SH-SY5Y (cell line): ENCODE data around the gene MT1M.

Experiments used
- GATA2 ChIP-seq: IDR thresholded peaks from 2 replicates; pipeline ENCODE4 v1.6.1; 2011; ENCODE audit warnings: mild to moderate bottlenecking, low read depth, low read length
- GATA3 ChIP-seq: IDR thresholded peaks from 2 replicates; pipeline ENCODE4 v1.6.1; 2011; ENCODE audit warnings: low read depth, mild to moderate bottlenecking, low read length, moderate library complexity

GRCh38 chr16:56653218-56653617 lies 20.8 kb downstream of the MT1M start:
- TF ChIP-seq GATA2: no peak
- TF ChIP-seq GATA3: no peak
